ENCODE results near the gene PEX11B. TPM values are rescaled to one million over a fixed set of nuclear protein-coding genes. Genes with fewer than 3 reads are reported as not detected.

PEX11B gene
- total RNA-seq, 2 donors from 2014 or later = 28.2 to 31.1 TPM

DNA sequence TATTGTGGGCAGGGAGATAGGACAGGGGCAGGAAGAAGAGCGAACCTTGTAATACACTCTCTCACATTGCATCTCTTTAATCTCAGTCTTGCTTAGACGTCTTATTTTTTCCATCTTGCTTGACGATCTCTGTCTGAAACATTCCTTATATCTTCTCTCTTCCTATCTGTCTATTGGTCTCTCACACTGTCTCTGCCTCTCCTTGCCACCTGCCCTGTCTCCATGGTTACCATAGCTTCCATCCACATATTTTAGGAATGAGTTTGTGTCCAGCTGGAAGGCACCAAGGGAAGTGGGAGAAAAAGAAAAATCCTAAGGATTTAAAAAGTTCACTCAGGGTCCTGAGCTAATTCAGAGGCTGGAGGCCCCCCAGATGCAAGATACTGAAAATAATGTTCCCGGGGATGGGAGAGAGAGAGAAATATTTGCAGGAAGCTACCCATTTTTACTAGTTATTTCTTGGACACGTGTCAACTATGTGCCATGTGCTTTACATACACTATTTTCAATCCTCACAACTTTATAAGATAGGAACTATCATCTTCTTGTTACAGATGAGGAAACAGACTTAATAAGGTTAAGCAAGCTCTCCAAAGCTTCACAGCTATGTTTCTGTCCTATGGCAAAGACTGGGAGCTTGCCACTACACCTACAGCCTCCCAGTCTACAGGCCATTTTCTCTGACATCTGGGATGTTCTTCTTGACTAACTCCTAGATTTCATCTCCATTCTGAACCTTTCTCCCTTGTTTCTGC is 44.9 kb upstream of the PEX11B start:
- peak overlapping the region; percentile 53 to 86 for H3K9ac ChIP-seq (ENCODE audit: low read depth in 2 of 2, low read length in 2 of 2)
- peak overlapping the region; percentile 64 for H3K27ac ChIP-seq
- H3K27me3 ChIP-seq = peaks cover 25% of the 10 kb centered on the region
- TF ChIP-seq, protein P1, sequence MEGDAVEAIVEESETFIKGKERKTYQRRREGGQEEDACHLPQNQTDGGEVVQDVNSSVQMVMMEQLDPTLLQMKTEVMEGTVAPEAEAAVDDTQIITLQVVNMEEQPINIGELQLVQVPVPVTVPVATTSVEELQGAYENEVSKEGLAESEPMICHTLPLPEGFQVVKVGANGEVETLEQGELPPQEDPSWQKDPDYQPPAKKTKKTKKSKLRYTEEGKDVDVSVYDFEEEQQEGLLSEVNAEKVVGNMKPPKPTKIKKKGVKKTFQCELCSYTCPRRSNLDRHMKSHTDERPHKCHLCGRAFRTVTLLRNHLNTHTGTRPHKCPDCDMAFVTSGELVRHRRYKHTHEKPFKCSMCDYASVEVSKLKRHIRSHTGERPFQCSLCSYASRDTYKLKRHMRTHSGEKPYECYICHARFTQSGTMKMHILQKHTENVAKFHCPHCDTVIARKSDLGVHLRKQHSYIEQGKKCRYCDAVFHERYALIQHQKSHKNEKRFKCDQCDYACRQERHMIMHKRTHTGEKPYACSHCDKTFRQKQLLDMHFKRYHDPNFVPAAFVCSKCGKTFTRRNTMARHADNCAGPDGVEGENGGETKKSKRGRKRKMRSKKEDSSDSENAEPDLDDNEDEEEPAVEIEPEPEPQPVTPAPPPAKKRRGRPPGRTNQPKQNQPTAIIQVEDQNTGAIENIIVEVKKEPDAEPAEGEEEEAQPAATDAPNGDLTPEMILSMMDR (IDR thresholded peaks at IDR 0.05) = no peak
- no peaks in the 10 kb centered on the region for H3K36me3 ChIP-seq
- H3K4me3 ChIP-seq = peak overlapping the region; percentile 48
- no peaks in the 10 kb centered on the region for H3K9me3 ChIP-seq
- peaks cover 6% of the 10 kb centered on the region for H3K4me1 ChIP-seq
- DNase-seq = no peak
- intact Hi-C loops (cut with DNase I) = no loop called here

DNA sequence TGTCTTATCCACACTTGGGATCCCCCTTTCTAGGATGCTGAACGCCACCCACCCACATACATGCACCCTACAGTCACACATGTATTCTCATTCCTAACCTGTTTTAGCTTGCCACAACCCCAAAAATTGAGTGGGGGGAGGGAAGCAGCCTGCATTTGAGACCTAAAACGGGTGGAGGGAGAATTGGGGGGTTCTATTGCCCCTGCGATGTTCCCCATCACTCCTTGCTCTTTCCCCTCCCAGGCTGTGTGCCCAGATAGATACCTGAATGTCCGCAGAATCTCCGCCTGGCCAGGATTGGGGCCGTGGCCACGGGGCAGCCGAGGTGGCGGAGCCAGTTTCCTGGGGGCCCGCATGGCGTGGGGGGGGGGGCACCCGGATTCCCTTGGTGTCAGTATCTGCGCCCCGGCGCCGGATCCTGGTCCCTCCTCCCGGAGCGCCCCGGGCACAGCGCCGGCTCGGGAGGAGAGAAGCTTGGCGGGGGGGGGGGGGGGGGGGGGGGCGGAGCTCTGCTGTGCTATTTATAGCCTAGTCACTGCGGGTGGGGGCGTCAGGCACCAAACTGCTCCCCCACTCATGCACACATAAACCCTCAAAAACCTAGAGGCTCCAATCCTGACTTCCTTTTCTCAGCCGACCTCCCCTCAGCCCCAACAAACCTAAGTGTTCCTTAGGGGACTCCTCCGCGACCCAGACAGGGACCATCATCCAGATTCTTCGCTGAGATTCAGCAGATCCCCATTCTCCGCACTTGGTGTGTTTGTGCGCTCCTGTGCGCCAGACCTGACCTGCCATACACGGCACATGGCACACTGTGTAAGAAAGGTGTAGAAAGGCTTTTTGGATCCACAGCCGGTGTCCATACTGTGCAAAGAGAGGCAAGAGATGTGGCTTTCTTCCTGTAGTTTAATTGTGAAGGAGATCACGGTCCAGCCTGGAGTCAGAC is 43.9 kb upstream of the PEX11B start:
- Histone ChIP-seq H3K27me3 (peaks cover 25% of the 10 kb centered on the region), H3K9ac (ENCODE audit: low read depth in 2 of 2, low read length in 2 of 2) (peak overlapping the region; percentile 61 to 70), H3K9me3 (no peaks in the 10 kb centered on the region), H3K27ac (no peak overlapping the region), H3K4me1 (peaks cover 6% of the 10 kb centered on the region), H3K4me3 (peak overlapping the region; percentile 34), H3K36me3 (no peaks in the 10 kb centered on the region)
- TF ChIP-seq, protein P1 (IDR thresholded peaks at IDR 0.05) = no peak
- intact Hi-C loops (cut with DNase I) = no loop called here
- no peak for DNase-seq

DNA sequence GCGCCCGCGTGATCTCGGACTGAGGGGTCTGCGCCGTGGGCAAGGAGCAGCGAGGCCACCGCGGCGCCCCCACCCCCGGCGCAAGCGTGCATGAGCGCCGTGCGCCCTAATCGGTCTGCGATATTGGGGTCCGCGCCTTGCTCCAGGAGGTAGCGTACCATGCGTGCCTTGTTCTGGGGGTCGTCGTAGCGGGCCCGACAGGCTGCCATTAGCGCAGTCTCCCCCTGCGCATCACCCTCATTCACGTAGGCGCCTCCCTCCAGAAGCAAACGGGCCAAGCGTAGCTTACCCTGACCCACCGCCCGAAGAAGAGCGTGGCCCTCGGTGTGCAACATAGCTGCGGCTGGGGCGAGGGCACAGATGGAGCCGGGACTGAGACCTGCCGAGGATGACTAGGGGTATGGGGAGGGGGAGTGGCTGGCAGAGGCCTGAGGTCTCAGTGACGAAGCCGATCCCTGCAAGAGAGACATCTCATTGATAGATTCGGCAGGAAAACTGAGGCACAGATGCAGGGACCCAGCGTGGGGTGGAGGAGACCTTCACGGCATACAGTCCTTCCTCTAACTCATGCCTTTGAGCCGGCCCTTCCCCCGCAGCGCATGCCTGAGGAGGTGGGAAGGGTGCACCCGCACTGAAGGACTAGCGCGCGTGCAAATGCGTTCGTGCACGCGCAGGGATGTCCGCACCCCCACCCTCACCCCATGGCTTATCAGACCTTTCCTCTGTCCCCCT is 43.1 kb upstream of the PEX11B start:
- Histone ChIP-seq H3K9ac (ENCODE audit: low read depth in 2 of 2, low read length in 2 of 2) (peak overlapping the region; percentile 61 to 70), H3K4me3 (peak overlapping the region; percentile 34), H3K4me1 (peaks cover 6% of the 10 kb centered on the region), H3K36me3 (no peaks in the 10 kb centered on the region), H3K9me3 (no peaks in the 10 kb centered on the region), H3K27ac (no peak overlapping the region), H3K27me3 (peaks cover 25% of the 10 kb centered on the region)
- peak; percentile 64 for DNase-seq
- TF ChIP-seq, protein P1 (IDR thresholded peaks at IDR 0.05) = no peak
- intact Hi-C loops (cut with DNase I) = no loop called here

DNA sequence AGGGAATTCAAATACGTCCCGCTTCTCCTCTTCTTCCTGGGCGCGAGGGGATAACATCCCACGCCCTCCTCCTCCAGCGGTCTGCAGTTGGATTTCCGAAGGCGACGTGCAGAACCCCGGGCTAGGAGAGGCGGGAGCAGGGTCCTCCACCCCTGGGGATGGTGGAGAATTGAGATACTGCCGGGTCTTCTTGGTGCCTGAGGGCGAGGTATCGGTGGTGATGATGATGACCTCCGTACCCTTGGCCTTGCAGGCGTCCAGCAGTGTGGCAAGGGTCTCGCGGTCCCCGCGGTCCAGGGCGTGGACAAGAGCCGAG is 42.5 kb upstream of the PEX11B start:
- DNase-seq = no peak
- H3K36me3 ChIP-seq = no peaks in the 10 kb centered on the region
- H3K4me3 ChIP-seq = peak overlapping the region; percentile 34
- intact Hi-C loops (cut with DNase I) = no loop called here
- TF ChIP-seq, protein P1 (IDR thresholded peaks at IDR 0.05) = no peak
- H3K27me3 ChIP-seq = peaks cover 25% of the 10 kb centered on the region
- peaks cover 6% of the 10 kb centered on the region for H3K4me1 ChIP-seq
- peak overlapping the region; percentile 65 for H3K27ac ChIP-seq
- peak overlapping the region; percentile 61 to 70 for H3K9ac ChIP-seq (ENCODE audit: low read depth in 2 of 2, low read length in 2 of 2)
- H3K9me3 ChIP-seq = no peaks in the 10 kb centered on the region

DNA sequence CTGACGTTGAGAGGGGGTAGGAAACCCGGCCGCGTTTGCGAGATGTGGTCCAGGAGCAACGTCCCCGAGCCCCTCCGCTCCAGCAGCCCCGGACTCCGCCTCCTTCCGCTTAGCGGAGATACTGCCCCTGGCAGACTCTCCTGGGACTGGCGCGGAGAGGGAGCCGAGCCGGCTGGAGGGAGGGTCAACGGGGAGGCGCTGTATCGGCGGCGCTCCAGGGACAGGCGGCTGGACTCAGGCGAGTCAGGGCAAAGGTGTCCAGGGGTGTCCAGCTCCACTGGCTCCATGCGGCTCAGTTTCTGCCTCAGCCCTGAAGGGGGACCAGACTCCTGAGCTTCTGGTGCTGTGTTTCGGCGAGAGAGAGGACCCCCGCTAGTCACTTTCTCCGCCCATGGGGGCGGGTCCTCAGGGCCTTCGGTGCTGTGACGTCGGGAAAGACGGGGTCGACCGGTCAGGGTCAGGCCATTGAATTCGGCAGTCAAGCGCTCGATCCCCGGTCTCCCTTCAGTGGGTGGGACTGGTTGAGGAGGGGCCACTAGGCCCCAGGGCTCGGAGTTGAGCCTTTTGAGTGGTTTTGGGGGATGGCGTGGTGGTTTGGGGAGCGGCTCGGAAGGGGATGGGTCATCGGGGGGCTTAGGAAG is 42.1 kb upstream of the PEX11B start:
- Histone ChIP-seq H3K27me3 (peaks cover 25% of the 10 kb centered on the region), H3K27ac (peak overlapping the region; percentile 65), H3K4me1 (peaks cover 10% of the 10 kb centered on the region), H3K9me3 (no peaks in the 10 kb centered on the region), H3K36me3 (no peaks in the 10 kb centered on the region), H3K9ac (ENCODE audit: low read depth in 2 of 2, low read length in 2 of 2) (peak overlapping the region; percentile 61 to 70), H3K4me3 (peak overlapping the region; percentile 34)
- TF ChIP-seq, protein P1 (IDR thresholded peaks at IDR 0.05) = no peak
- peak; percentile 74 for DNase-seq
- intact Hi-C loops (cut with DNase I) = no loop called here

Data from colonic mucosa (tissue), 4 donors.